Left renal pelvis (tissue), 4 donors: Measurements from ENCODE around the gene DIAPH1. TPM values are rescaled to one million over a fixed set of nuclear protein-coding genes. Genes with fewer than 3 reads are reported as not detected.

ENCODE experiments used
- DNase-seq, 4 donors: peaks; one replicate each; pipeline ENCODE4 v3.0.0-alpha.2; 2013; ENCODE audit warnings: low read depth in 4 of 4, low spot score in 3 of 4
- polyA plus RNA-seq, 4 donors: library from polyadenylated mRNA; unstranded; fragments of 120-200 nt; gene quantifications; one replicate each; pipeline ENCODE4 v1.2.1, GENCODE V29; 2013; ENCODE audit not compliant: insufficient read length in 4 of 4

Gene DIAPH1
- polyA plus RNA-seq: 10 to 100 TPM; 43.8 to 81.2 (median 61.9) TPM

DNA sequence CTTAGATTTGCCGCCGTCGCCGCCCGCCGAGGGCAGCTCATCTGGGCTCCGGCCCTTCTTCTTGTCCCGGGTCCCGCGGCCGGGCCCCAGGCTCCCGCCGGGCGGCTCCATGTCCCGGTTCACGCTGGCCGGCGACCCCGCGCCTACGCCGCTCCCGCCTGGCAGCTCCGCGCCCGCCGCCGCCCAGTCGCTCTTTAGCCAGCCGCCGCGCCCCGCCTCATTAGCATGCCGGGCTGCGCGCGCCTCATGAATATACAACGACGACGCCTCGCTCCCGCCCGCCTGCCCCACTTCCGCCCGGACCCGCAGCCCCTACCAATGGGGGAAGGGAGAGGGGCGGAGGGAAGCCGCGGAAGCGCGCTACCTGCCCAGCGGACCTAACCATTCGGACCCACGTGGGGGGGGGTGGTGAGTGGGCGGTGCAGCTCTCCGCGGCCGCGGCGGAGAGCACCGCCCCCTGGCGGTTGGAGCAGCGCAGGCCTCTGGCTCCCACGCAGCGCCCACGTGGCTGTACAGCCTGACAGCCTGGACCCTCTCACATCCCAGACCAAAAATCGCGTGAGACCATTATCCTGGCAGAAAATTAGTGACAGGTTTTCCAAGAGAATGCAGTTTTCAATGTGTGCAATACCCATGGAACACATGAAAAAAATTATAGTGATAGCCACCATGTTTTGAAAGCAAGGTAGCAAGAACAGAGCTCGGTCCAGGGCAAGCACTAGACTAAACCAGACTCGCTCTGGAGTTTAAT is at the start of gene DIAPH1:
Gene DIAPH1 (minus strand): TSS at position 197 of the 751 bp plus-strand sequence. CDS start 86 bp downstream, at position 111.
- peak; percentile 88 to 95 (median 92) for DNase-seq

DNA sequence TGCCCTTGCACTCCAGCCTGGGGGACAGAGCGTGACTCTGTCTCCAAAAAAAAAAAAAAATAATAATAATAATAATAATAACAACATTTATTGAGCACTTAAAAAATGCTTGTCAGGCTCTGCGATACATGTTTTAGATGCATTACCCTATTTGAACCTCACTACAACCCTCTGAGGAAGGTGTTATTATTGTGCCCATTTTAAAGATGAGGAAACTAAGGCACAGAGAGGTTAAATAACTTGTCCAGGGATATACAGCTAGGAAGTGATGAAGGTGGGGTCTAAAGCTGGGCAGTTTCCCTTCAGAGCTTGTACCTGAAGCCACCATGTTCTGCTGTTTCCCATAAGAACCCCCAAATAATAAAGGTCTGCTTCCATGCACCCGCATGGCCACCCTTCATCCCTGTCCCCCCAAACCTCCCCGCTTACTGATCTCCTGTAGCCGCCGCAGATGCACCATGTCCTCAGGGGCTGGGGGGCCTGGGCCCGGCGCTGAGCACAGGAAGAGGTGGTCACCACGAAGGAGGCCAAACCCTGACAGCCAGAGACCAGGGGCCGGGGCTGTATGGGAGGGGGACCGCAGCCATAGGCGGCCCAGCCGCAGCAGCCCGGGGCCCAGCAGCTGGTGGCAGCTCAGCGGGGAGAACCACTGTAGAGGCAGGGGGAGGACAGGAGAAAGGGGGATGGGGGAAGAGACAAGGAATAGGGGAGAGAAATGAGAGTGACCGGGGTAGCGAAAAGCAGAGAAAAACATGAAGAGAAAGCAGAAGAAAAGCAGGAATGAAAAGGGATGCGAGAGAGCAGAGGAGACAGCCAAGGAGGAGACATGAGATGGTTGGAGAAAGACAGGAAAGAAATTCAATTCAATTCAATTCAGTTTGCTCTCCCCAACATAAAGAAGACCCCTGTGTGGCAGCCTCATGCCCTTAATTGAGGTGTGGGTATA is 47.5 kb upstream of the DIAPH1 start:
- no peak for DNase-seq

DNA sequence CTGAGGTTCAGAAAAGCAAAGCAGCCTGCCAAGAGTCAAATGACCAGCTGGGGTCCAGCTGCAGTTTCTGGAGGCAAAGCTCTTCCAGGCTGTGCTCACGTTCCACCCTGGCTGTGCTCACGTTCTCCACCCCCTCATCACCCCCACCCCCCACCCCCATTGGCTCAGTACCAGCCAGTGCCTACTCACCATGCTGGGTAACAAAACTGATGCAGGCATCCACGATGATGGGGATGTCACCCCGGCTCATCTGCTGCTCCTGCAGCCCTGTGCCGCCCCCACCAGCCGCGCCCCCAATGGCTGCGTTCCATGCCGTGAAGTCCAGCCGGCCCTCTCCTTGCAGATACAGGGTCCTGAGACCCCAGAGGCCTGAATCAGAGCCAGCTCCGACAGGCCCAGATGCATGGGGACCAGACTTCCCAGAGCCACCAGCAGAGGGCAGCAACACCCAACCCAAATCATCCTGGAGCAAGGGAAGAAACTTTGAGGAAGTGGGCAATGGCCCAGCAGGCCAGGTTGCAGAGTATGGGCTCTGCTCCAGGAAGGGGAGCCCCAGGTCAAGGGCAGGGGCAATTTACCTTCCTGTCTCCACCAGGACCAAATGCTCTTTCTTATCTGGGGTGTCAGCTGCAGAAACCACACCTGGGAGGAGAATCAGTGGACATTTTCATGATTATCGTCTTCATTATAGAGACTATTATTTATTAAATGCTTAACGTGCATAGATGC is 46.1 kb upstream of the DIAPH1 start:
- no peak for DNase-seq

DNA sequence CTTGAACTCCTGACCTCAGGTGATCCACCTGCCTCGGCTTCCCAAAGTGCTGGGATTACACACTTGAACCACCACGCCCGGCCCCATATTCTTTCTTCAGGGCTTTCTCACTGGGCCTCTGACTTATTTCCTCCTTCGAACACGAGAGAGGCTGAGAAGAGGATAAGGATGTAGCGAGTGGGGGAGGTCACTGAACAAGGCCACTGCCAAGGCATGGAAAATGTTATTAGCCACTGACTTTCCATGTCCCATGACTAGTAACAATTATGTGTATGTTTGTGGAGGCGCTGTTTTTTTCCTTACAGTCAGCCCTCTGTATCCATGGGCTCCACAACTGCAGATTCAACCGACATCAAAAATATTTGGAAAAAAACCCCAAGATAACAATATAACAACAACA is 44.7 kb upstream of the DIAPH1 start:
- no peak for DNase-seq

DNA sequence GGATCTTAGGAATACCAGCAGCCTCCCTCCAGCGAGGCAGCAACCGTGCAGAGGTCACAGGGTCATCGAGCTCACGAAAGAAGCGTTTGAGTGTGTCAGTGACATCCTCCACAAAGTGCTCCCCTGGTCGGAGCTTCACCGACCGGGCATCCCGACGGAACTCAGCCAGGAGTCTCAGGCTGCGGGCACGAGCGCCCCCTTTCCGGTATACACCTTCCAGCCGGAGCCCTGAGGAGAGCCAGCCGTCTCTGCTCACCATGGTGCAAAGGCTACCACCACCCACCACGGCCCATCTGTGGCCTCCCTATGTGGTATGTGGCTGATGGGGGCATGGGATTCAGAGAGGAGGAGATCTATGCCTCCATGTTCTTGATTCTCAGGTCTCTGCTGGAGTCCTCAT is 43.2 kb upstream of the DIAPH1 start:
- DNase-seq: no peak

DNA sequence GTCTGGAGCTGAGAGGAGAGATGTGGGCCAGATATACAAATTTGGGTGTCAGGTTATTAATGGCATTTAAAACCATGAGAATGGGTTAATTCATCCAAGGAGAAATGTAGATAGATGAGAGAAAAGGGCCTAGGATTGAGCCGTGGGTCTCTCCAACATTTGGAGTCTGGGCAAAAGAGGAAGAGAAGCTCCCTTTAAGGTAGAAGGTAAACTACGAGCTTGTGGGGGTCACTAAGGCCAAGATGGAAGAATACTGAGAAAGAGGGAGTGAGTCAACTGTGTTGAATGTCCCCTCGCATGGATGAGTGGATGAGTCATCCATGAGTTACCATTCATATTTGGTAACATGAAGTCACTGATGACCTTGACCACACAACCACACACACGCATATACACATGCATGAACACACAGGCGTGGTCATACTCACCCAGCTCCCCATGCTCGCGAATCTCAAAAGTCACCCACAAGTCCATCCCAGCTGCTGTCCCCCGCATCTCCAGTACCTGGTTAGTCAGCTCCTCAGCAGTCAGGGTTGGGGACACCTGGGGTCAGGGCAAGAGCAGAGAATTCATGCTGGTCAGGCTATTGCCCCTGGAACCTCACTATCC is 39.2 kb upstream of the DIAPH1 start:
- DNase-seq: no peak

DNA sequence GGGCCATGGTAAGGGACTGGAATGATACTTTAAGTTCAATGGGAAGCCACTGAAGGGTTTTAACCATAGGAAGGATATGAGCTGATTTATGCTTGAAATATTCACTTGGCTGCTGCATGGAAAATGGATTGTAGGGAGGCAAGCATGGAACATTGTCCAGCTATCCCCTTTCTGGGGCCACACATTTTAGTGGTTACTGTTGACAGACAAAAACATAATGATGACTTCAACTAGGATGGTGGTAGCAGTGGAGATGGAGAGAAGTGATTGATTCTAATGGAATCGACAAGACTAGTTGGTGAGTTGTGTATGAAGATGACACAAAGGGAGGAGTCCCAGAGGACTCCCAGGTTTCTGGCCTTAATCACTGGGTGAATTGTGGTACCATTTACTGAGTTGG is 38.6 kb upstream of the DIAPH1 start:
- DNase-seq: no peak

DNA sequence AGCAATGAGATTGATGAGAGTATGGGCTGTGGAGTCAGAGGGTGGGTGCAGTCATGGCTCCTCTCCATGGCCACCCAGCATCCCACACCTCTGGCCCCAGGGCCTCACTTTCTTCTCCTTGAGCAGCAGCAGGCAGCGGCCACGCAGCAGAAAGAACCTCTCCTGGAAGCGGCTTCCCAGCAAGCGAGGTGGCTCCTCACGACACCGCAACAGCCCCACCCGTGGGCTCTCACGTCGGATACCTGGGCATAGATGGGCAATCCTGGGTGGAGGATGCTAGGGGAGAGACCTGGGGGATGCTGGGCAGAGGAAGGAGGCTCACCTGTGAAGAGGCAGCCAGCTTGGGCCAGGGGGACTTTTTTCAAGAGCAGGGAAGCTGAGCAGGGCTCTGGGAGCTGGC is 37.6 kb upstream of the DIAPH1 start:
- no peak for DNase-seq

DNA sequence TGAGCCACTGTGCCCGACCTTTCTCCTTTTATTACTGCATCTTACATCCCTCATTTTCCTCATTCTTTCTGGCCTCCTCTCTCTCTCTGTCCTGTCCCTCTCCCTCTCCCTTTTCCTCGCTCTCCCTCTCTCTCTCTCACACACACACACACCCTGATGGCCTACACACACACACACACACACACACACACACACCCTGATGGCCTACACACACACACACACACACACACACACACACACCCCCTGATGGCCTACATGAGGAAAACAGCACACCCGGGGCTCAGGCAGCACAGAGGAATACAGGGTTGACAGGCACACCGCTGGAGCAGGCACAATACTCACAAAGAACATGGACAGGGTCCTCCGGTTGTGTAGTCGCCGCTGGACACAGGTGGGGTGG is 36.2 kb upstream of the DIAPH1 start:
- DNase-seq: no peak

DNA sequence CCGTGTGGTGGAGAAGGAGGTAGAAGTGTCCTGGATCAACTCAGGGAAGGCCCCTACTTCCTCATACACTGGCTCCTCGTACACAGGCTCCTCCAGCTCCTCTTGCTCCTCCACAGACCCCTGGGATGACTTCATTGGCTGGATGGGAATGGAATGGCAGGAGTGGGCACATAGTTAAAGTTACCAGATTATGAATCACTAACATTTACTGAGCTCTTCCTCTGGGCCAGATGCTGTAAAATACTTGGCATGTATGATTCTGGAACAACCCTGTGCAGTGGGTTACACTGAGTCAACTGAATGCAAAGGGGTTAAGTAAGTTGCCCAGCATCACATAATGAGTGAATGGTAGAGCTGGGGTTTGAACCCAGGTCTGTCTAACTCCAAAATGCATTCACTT is 35.5 kb upstream of the DIAPH1 start:
- no peak for DNase-seq

DNA sequence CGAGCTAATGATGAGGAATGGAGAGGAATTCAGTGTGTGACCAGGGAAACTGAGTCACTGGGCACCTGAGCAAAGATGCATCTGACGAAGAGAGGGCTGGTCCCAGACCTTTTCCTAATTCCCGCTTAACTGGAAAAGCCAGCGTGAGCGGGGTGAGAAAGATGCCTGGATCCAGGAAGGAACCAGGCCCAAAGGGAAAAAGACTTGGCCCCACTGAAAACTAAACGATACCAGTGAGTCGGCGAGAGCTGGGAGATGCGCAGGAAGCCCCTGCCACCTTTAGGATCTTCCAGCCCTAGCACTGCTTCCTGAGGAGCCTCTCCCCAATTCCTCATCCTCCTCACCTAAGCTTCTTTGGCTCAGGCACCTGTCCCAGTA is 32.9 kb upstream of the DIAPH1 start:
- no peak for DNase-seq

DNA sequence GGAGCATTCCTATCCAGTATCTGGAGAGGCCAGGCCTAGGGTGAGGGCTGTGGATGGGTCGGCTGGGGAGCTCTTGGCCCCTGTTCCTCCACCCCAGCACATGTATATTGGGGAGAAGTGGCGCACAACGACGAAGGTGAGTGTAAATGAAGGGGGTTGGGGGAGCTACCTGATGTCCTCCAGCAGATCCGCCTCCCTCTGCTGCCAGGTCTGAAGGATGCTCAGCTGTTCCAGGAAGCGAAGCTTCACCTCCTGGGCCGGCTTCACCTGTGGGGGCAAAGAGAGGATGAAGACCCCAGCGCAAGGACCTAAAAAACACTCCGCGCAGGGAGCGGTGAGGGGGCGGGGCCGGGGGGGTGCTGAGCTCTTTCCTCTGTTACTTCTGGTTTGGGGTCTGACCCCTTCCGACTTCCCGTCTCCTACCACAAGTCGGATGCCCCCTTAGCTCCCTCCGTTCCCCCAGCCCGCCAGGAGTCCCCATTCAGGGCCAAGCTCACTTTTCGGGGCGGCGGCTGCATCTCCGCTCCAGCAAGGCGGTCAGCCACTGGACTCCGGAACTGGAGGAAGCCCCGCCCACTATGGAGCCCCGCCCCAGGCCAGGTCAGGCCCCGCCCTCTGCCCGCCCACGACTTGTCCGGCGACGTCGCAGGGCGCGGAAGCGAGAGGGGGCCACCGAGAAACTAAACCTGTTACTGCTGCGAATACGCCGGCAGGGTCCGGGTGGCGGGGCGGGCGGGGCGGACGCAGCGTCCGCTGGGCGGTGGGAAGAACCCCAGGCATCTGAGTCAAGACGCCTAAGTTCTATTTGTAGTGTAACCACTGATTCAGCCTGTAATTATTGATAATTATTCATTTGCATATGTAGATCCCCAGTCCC is 32.3 kb upstream of the DIAPH1 start, which contains the start of gene FCHSD1:
Gene FCHSD1 (minus strand): TSS at position 568 of the 877 bp plus-strand sequence. CDS start 50 bp downstream, at position 518.
- DNase-seq: peak in 3 of 4 donors; percentile 52 to 67 (median 61)

DNA sequence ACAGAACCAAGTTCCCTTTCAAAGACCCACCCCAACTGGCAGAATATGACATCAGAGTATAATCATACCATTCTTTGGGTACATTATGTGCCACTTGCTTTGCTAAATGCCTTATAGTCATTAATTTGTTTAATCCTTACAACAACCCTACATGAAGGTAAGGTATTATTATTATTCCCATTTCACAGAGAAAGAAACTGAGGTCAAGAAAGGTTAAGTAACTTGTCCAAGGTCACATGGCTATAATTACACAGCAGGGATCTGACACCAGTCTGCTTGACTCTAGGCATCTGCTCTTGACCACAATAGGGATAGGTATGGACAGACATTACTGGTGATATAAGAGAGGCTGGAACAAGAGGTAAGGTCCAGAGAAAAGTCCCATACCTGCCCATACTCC is 31.2 kb upstream of the DIAPH1 start:
- no peak for DNase-seq

DNA sequence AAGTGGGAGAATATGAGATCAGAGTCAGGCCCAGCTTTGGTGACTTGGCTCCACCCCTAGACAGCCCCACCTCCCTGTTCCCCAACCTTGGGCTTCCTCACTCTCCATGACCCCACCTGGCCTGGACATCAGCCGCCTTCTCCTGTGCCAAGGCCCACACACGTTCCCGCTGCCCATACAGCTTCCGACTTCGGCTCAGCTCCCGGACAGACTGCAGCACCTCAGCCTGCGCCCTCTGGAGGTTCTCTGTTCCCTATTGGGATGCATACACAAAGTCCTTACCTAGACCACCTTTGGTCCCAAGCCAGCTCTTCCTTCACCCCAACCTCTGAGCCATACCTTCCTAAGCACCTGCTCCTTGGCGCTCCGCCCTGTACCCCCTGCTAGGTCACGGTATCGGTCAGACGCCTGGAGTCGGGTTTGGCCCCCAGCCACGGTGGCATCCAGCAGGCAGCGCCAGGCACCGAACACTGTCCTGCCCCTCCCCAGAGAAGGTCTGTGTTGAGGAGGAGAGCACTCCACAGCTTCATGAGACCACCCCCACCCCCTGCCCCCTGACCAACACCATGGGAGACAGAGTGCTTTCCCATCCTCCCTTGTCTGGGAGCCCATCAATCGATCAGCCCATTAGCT is 30.4 kb upstream of the DIAPH1 start:
- no peak for DNase-seq

DNA sequence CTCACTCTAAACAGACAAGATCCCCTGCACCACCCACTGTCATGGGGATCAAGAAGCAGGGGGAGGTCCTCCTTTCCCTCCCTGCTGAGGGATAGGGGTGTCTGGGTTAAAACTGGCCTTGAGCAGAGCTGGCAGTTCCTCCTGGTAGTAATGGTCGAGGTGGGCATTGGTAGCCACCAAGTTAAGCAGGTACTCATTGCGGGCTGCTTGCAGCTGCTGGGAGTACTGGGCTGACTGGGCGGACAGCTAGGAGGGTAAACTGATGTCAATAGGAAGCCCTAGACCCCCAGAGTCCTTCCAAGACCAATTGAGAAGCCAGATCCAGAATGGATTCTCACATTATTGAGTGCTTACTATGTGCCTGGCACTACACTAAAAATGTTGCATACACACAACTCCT is 29.1 kb upstream of the DIAPH1 start:
- DNase-seq: no peak

DNA sequence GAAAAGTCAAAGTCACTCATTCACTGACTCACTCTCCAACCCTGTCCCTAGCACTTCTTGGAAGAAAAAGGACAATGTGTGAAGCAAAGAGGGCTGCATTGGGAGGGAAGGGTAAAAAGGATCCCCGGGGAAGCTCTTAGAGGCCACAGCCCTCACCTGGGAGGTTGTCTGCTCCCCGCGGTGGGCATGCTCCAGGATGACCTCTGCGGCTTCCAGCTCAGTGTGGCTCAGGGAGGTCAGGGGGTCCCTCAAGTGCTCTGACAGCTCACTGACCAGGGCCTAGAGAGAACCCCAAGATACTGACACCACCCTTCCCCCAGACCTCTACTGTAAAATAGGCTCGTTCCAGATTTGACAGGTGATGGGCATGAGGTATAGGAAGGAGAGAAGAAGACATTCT is 28.4 kb upstream of the DIAPH1 start:
- DNase-seq: no peak

DNA sequence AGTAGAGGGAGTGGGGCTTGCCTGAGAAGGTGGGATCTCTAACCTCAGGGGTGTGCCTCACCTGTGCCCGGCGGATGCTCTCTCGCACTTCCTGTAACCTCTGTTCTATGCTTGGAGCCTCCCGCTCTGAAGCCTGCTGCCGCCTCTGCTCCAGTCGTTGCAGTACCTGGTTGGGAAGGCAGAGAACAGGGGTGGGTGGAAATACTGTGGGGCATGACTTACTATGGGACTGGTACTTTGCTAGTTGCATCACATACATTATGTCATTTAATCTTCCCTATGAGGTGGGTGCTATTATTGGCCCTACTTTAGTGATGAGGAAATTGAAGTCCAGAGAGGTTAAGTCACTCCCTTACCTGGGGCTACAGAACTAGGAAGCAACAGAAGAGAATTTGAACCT is 27.2 kb upstream of the DIAPH1 start:
- no peak for DNase-seq

DNA sequence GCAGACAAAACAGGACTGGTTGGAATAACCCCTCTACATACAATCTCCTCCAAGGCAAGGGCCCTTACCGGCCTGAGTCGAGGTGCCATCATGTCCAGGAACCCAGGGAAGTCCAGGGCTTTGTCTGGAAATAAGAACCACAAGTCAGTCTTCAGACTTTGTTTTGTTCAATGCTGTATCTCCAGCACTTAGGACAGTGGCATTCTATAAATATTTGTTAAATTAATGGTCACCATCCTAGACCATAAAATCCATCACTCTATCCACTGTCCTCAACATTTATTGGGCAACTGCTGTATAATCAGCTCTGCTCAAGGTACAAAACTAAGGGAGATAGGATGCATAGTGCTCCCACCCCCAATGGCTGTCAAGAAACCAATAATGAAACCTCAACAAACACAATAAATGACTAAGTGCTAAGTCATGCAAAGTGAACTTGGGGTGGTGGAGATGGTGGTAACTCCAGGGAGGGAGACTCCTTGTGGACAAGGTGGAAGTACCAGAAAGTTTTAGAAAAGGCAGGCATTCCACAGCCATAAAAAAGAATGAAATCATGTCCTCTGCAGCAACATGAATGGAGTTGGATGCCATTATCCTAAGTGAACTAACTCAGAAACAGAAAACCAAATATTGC is 23.0 kb upstream of the DIAPH1 start:
- no peak for DNase-seq

DNA sequence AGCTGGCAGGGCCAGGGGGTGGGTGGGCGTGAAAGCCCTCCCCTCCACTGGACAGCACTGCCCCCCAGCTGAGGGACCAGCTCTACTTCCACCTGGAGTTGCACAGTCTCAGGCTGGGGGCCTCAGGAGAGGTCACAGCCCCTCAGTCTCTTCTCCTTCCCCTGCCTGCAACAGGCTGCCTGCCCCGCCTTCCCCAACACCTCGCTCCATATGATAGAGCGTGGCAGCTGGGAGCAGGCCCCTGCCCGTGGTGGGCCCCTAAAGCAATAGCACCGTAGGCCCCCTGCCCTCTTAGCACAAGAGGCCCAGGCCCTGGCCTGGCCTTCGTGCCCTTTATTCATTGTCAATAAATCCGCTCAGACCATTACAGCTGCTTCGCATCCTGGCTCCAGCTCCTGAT is 21.9 kb upstream of the DIAPH1 start:
- DNase-seq: no peak
